IMR-90 (cell line): ENCODE data around the gene DCTN2. TPM values are rescaled to one million over a fixed set of nuclear protein-coding genes. Genes with fewer than 3 reads are reported as not detected.

ENCODE experiments used
- ATAC-seq: fragments of 200-7000 bp; cut with Tn5 transposase; 2 replicates; pipeline ENCODE4 v1.9.1; 2020; ENCODE audit warnings: low read depth, mild to moderate bottlenecking, moderate library complexity
- BruUV-seq: library from RNA; stranded (reverse); fragments of 400-500 nt; replicated peaks from 2 replicates; lab custom pipeline; 2021; lab: Mats Ljungman, UMichigan
- CTCF ChIA-PET: fragments of 300-600 bp; formaldehyde crosslinking; extraction: SDS; loops from one replicate; lab custom pipeline; 2021; ENCODE audit warnings: antibody characterized with exemption; lab: Yijun Ruan, JAX
- POLR2A ChIA-PET: fragments of 300-600 bp; sonication (Branson Sonifier 250); formaldehyde crosslinking; loops from one replicate; lab custom pipeline; 2022; ENCODE audit warnings: antibody characterized with exemption; ENCODE audit not compliant: unreplicated experiment; lab: Charles Lee
- DNase-seq: peaks from one replicate; pipeline ENCODE4 v3.0.0; 2013
- H2AFZ ChIP-seq: replicated peaks from 2 replicates; pipeline ENCODE3; 2013; ENCODE audit warnings: low read length, mild to moderate bottlenecking; ENCODE audit not compliant: poor library complexity
- H2AK5ac ChIP-seq: 2 replicates; pipeline ENCODE4 v1.6.1; 2013; ENCODE audit warnings: low read depth, low read length, inconsistent platforms
- H2AK9ac ChIP-seq: replicated peaks from 2 replicates; pipeline ENCODE3; 2013; ENCODE audit warnings: mild to moderate bottlenecking, low read depth, low read length, moderate library complexity; ENCODE audit not compliant: poor library complexity
- H2BK120ac ChIP-seq: 2 replicates; pipeline ENCODE4 v1.6.1; 2013; ENCODE audit warnings: low read depth, low read length, inconsistent platforms
- H2BK15ac ChIP-seq: 3 replicates; pipeline ENCODE4 v1.6.1; 2013; ENCODE audit warnings: low read depth, low read length, inconsistent platforms
- H2BK20ac ChIP-seq: 2 replicates; pipeline ENCODE4 v1.6.1; 2013; ENCODE audit warnings: low read depth, mild to moderate bottlenecking, inconsistent platforms, low read length, moderate library complexity
- H2BK5ac ChIP-seq: 2 replicates; pipeline ENCODE4 v1.6.1; 2013; ENCODE audit warnings: mild to moderate bottlenecking, low read depth, low read length, inconsistent platforms; ENCODE audit not compliant: poor library complexity, severe bottlenecking
- H3K14ac ChIP-seq: replicated peaks from 2 replicates; pipeline ENCODE4 v1.6.1; 2013; ENCODE audit warnings: low read depth, low read length, inconsistent platforms
- H3K18ac ChIP-seq: 2 replicates; pipeline ENCODE4 v1.6.1; 2013; ENCODE audit warnings: low read depth, low read length, control low read depth
- H3K23ac ChIP-seq: 2 replicates; pipeline ENCODE4 v1.6.1; 2013; ENCODE audit warnings: low read depth, low read length, inconsistent platforms
- H3K27ac ChIP-seq: 2 replicates; pipeline ENCODE4 v1.5.1; 2013; ENCODE audit warnings: mild to moderate bottlenecking, control low read depth, low read length; ENCODE audit not compliant: insufficient read depth
- H3K27me3 ChIP-seq: 2 replicates; pipeline ENCODE4 v1.6.1; 2013; ENCODE audit warnings: low read length; ENCODE audit not compliant: control insufficient read depth, insufficient read depth
- H3K36me3 ChIP-seq: 2 replicates; pipeline ENCODE4 v1.6.1; 2013; ENCODE audit warnings: low read length, mixed read lengths; ENCODE audit not compliant: control insufficient read depth, insufficient read depth
- H3K4ac ChIP-seq: 2 replicates; pipeline ENCODE4 v1.6.1; 2013; ENCODE audit warnings: low read depth, low read length, inconsistent platforms
- H3K4me1 ChIP-seq: 2 replicates; pipeline ENCODE4 v1.6.1; 2013; ENCODE audit warnings: low read length, mixed read lengths; ENCODE audit not compliant: control insufficient read depth, insufficient read depth
- H3K4me2 ChIP-seq: 2 replicates; pipeline ENCODE4 v1.6.1; 2013; ENCODE audit warnings: low read depth, mild to moderate bottlenecking, control low read depth, low read length, moderate library complexity
- H3K4me3 ChIP-seq: 2 replicates; pipeline ENCODE4 v1.5.1; 2013; ENCODE audit warnings: low read depth, mild to moderate bottlenecking, control low read depth, low read length, moderate library complexity; ENCODE audit not compliant: insufficient read depth
- H3K56ac ChIP-seq: 2 replicates; pipeline ENCODE4 v1.6.1; 2013; ENCODE audit warnings: low read length, inconsistent platforms; ENCODE audit not compliant: insufficient read depth; ENCODE audit errors: extremely low read depth
- H3K79me1 ChIP-seq, 2 experiments: 2 replicates each; pipeline ENCODE4 v1.6.1; 2013; ENCODE audit warnings: low read length in 2 of 2, inconsistent platforms in 1 of 2, low read depth in 1 of 2
- H3K9ac ChIP-seq: 2 replicates; pipeline ENCODE4 v1.6.1; 2013; ENCODE audit warnings: low read depth, low read length, control low read depth
- H3K9me1 ChIP-seq: 2 replicates; pipeline ENCODE4 v1.6.1; 2013; ENCODE audit warnings: low read length, inconsistent platforms; ENCODE audit not compliant: insufficient read depth
- H3K9me3 ChIP-seq: 2 replicates; pipeline ENCODE4 v1.6.1; 2013; ENCODE audit warnings: low read length; ENCODE audit not compliant: control insufficient read depth, insufficient read depth
- H4K20me1 ChIP-seq: 2 replicates; pipeline ENCODE4 v1.6.1; 2013; ENCODE audit warnings: low read length, inconsistent platforms; ENCODE audit not compliant: insufficient read depth
- H4K5ac ChIP-seq: 2 replicates; pipeline ENCODE4 v1.6.1; 2013; ENCODE audit warnings: mild to moderate bottlenecking, low read depth, low read length, control low read depth
- H4K8ac ChIP-seq, 2 experiments: 2 replicates each; pipeline ENCODE4 v1.6.1; 2013; ENCODE audit warnings: low read depth in 2 of 2, low read length in 2 of 2, control low read depth in 1 of 2, inconsistent platforms in 1 of 2
- H4K91ac ChIP-seq: 2 replicates; pipeline ENCODE4 v1.6.1; 2013; ENCODE audit warnings: low read depth, low read length, inconsistent platforms; ENCODE audit not compliant: insufficient read depth
- CEBPB ChIP-seq: IDR thresholded peaks from 2 replicates; pipeline ENCODE4 v1.6.1; 2012; ENCODE audit warnings: low read depth, low read length, improper control_type of control experiment
- CHD1 ChIP-seq: IDR thresholded peaks from 2 replicates; pipeline ENCODE4 v1.6.1; 2012; ENCODE audit warnings: low read depth, low read length, improper control_type of control experiment
- MAFK ChIP-seq: IDR thresholded peaks from 2 replicates; pipeline ENCODE4 v1.6.1; 2012; ENCODE audit warnings: low read depth, low read length, improper control_type of control experiment
- SMC3 ChIP-seq: fragments of 150-350 bp; IDR thresholded peaks from 2 replicates; pipeline ENCODE4 v1.6.1; 2016; ENCODE audit warnings: low read depth, mild to moderate bottlenecking, antibody characterized with exemption, low read length, moderate library complexity
- WGBS, 2 experiments: methylation state at CpG; one replicate each; pipeline versions ENCODE4 v1.1.5 to v1.1.7; 2013; ENCODE audit warnings: missing lambda C conversion rate in 2 of 2; ENCODE audit not compliant: insufficient read length in 1 of 2; ENCODE audit errors: extremely low coverage in 2 of 2; 5-methylcytosine and 5-hydroxymethylcytosine counted together
- dilution Hi-C: fragments of 300-500 bp; cut with HindIII; formaldehyde crosslinking; loops from one replicate; pipeline ENCODE4 v1.14.3; 2018; ENCODE audit warnings: low sequenced_read_pairs; ENCODE audit not compliant: unreplicated experiment
- in situ Hi-C: fragments of 300-500 bp; cut with MboI; formaldehyde crosslinking; loops from 3 replicates; pipeline ENCODE4 v1.14.3; 2019; ENCODE audit warnings: low sequenced_read_pairs, inconsistent platforms, mixed read lengths
- intact Hi-C: fragments of 100-400 bp; cut with micrococcal nuclease; formaldehyde crosslinking; loops from 2 replicates; pipeline ENCODE4 v1.10.0; 2022
- polyA plus RNA-seq, 3 experiments: library from polyadenylated mRNA; depleted of rRNA; stranded (reverse); fragments of >200 nt; gene quantifications; 2 replicates each; pipeline ENCODE4 v1.2.3, GENCODE V29; 2012; ENCODE audit warnings: low replicate concordance in 1 of 3
- total RNA-seq: library from RNA; depleted of rRNA; stranded (reverse); fragments of >200 nt; gene quantifications from 2 replicates; pipeline ENCODE4 v1.2.3, GENCODE V29; 2012

DCTN2 gene
- total and polyA plus RNA-seq, 2 of the 4 experiments (the other 2 are of a cell fraction) = 125 to 130 TPM

- no TSS peak for BruUV-seq
- ATAC-seq = no peak
- H3K27me3 ChIP-seq = peaks cover 31% of the 10 kb centered on the region
- intact Hi-C loops (no loop called here), in situ Hi-C loops (no loop called here), dilution Hi-C loops (no loop called here)
- TF ChIP-seq CHD1 (no peak), CEBPB (peak; percentile 65; the same call in 1 of the 2 replicates), SMC3 (no peak), MAFK (no peak)
- no CpG with 5 or more reads among the region's 9 CpGs for WGBS, 2 experiments
- H3K9ac ChIP-seq = no peak overlapping the region
- CTCF ChIA-PET = interaction anchor here (1.1 kb wide), 1 partner anchor 14 kb away, joined by 3 read pairs; no protein-coding TSS in a partner anchor
- H3K79me1 ChIP-seq = peaks cover 21 to 34% of the 10 kb centered on the region in 2 experiments
- H3K27ac ChIP-seq = no peak overlapping the region
- no peak overlapping the region for H3K4ac ChIP-seq
- H2BK120ac ChIP-seq = no peak overlapping the region
- H3K56ac ChIP-seq = no peak overlapping the region
- no peak overlapping the region for H3K14ac ChIP-seq
- peak overlapping the region; percentile 47; the same call in 1 of the 2 replicates for H3K4me2 ChIP-seq
- peak overlapping the region; percentile 93 for H2AFZ ChIP-seq
- peaks cover 25% of the 10 kb centered on the region for H4K20me1 ChIP-seq
- no peak overlapping the region for H2AK5ac ChIP-seq
- POLR2A ChIA-PET = no interaction called here
- no peak overlapping the region for H3K18ac ChIP-seq
- no peak overlapping the region for H2BK20ac ChIP-seq
- no peaks in the 10 kb centered on the region for H3K9me3 ChIP-seq
- H3K23ac ChIP-seq = no peak overlapping the region
- no peak for DNase-seq
- H4K8ac ChIP-seq = peak overlapping the region in 1 of 2 experiments; percentile 65; a peak in 2 of 4 replicates
- no peak overlapping the region for H2BK5ac ChIP-seq
- peaks cover 9% of the 10 kb centered on the region for H3K4me1 ChIP-seq
- H2AK9ac ChIP-seq = no peak overlapping the region
- H4K5ac ChIP-seq = no peak overlapping the region
- H3K9me1 ChIP-seq = peaks cover 22% of the 10 kb centered on the region
- H4K91ac ChIP-seq = no peak overlapping the region
- no peak overlapping the region for H2BK15ac ChIP-seq
- no peak overlapping the region for H3K4me3 ChIP-seq
- H3K36me3 ChIP-seq = peaks cover 4% of the 10 kb centered on the region
Measured at GRCh38 chr12:57547288-57548012, 458 bp upstream of the DCTN2 start.
